Measurements from ENCODE around the gene LITAFD.
"Not testable (repeated sequence)": the region's sequence is repeated elsewhere in the genome, so short reads cannot be mapped to it uniquely, and the experiment has no call there.

The LITAFD gene

GRCh38 chr16:8882041-8882617 lies at the start of gene LITAFD:
Gene LITAFD (plus strand): TSS chr16:8882351. CDS start chr16:8884356, 2,005 bp downstream.
- no peak for DNase-seq

- no peak for DNase-seq
Observed at GRCh38 chr16:8832717-8833105, 49.4 kb upstream of the LITAFD start.

- DNase-seq: not testable (repeated sequence)
Observed at GRCh38 chr16:8836797-8837196, 45.4 kb upstream of the LITAFD start.

- not testable (repeated sequence) for DNase-seq
Observed at GRCh38 chr16:8837594-8837993, 44.6 kb upstream of the LITAFD start.

GRCh38 chr16:8842016-8842415 lies 40.1 kb upstream of the LITAFD start:
- not testable (repeated sequence) for DNase-seq

- not testable (repeated sequence) for DNase-seq
Observed at GRCh38 chr16:8843296-8843695, 38.9 kb upstream of the LITAFD start.

- no peak for DNase-seq
Observed at GRCh38 chr16:8845699-8846298, 36.4 kb upstream of the LITAFD start.

GRCh38 chr16:8846401-8846932 lies 35.7 kb upstream of the LITAFD start:
- no peak for DNase-seq

GRCh38 chr16:8847145-8847544 lies 35.0 kb upstream of the LITAFD start:
- DNase-seq: no peak

- no peak for DNase-seq
Observed at GRCh38 chr16:8847623-8848022, 34.5 kb upstream of the LITAFD start.

- DNase-seq: no peak
Observed at GRCh38 chr16:8848231-8848938, 33.8 kb upstream of the LITAFD start.

GRCh38 chr16:8848939-8849391 lies 33.2 kb upstream of the LITAFD start:
- no peak for DNase-seq

GRCh38 chr16:8849411-8850011 lies 32.6 kb upstream of the LITAFD start:
- no peak for DNase-seq

- no peak for DNase-seq
Observed at GRCh38 chr16:8850279-8850885, 31.8 kb upstream of the LITAFD start.

GRCh38 chr16:8851761-8852403 lies 30.3 kb upstream of the LITAFD start:
- DNase-seq: no peak

GRCh38 chr16:8852534-8852933 lies 29.6 kb upstream of the LITAFD start:
- no peak for DNase-seq

- DNase-seq: no peak
Observed at GRCh38 chr16:8853150-8853549, 29.0 kb upstream of the LITAFD start.

- no peak for DNase-seq
Observed at GRCh38 chr16:8853611-8854010, 28.5 kb upstream of the LITAFD start.

- DNase-seq: no peak
Observed at GRCh38 chr16:8854298-8854948, 27.7 kb upstream of the LITAFD start.

- DNase-seq: no peak
Observed at GRCh38 chr16:8855051-8855786, 26.9 kb upstream of the LITAFD start.

- DNase-seq: no peak
Observed at GRCh38 chr16:8855972-8856371, 26.2 kb upstream of the LITAFD start.

All from stimulated activated CD4-positive, alpha-beta T cell treated with anti-CD3 and anti-CD28 coated beads, Interleukin-12 subunit alpha, Interleukin-12 subunit beta, amount 100 ng/mL, for 4 hours (primary cell).